ENCODE measurements around the gene CUBN.

CUBN gene

GRCh38 chr10:17085011-17085725 is 44.4 kb downstream of the CUBN start:
- H3K4me1 ChIP-seq = peaks cover 18% of the 10 kb centered on the region
- no peaks in the 10 kb centered on the region for H3K9me3 ChIP-seq
- H3K36me3 ChIP-seq (replicated peaks) = no peaks in the 10 kb centered on the region
- in situ Hi-C loops (cut with MboI; ENCODE audit: low sequenced_read_pairs) = no loop called here
- no peak for DNase-seq (ENCODE audit: low spot score in 2 of 2)
- no peak overlapping the region for H3K4me3 ChIP-seq
- no peaks in the 10 kb centered on the region for H3K27me3 ChIP-seq (ENCODE audit: low read depth)

GRCh38 chr10:17084258-17084657 is 45.4 kb downstream of the CUBN start:
- no peaks in the 10 kb centered on the region for H3K36me3 ChIP-seq (replicated peaks)
- H3K4me1 ChIP-seq = peaks cover 13% of the 10 kb centered on the region
- in situ Hi-C loops (cut with MboI; ENCODE audit: low sequenced_read_pairs) = no loop called here
- no peaks in the 10 kb centered on the region for H3K27me3 ChIP-seq (ENCODE audit: low read depth)
- no peaks in the 10 kb centered on the region for H3K9me3 ChIP-seq
- DNase-seq (ENCODE audit: low spot score in 2 of 2) = no peak
- H3K4me3 ChIP-seq = no peak overlapping the region

- in situ Hi-C loops (cut with MboI; ENCODE audit: low sequenced_read_pairs) = no loop called here
These were observed 48.2 kb downstream of the CUBN start for GRCh38 chr10:17081431-17081830.

GRCh38 chr10:17077890-17078289 is 51.7 kb downstream of the CUBN start:
- in situ Hi-C loops (cut with MboI; ENCODE audit: low sequenced_read_pairs) = no loop called here
- no peak for DNase-seq (ENCODE audit: low spot score in 2 of 2)

More at GRCh38 chr10:17081431-17081830, 48.2 kb downstream of the CUBN start:
- Histone ChIP-seq H3K36me3 (replicated peaks) (no peaks in the 10 kb centered on the region), H3K27me3 (ENCODE audit: low read depth) (no peaks in the 10 kb centered on the region), H3K4me1 (peaks cover 3% of the 10 kb centered on the region; the same call in 1 of the 2 replicates), H3K9me3 (no peaks in the 10 kb centered on the region), H3K4me3 (no peak overlapping the region)
- DNase-seq (ENCODE audit: low spot score in 2 of 2) = no peak

GRCh38 chr10:17077346-17077781 is 52.2 kb downstream of the CUBN start:
- in situ Hi-C loops (cut with MboI; ENCODE audit: low sequenced_read_pairs) = no loop called here

More at GRCh38 chr10:17077890-17078289, 51.7 kb downstream of the CUBN start:
- Histone ChIP-seq H3K27me3 (ENCODE audit: low read depth) (no peaks in the 10 kb centered on the region), H3K9me3 (no peaks in the 10 kb centered on the region), H3K36me3 (replicated peaks) (no peaks in the 10 kb centered on the region), H3K4me1 (peaks cover 3% of the 10 kb centered on the region; the same call in 1 of the 2 replicates), H3K4me3 (no peak overlapping the region)

GRCh38 chr10:17076626-17077345 is 52.8 kb downstream of the CUBN start:
- in situ Hi-C loops (cut with MboI; ENCODE audit: low sequenced_read_pairs) = no loop called here
- Histone ChIP-seq H3K36me3 (replicated peaks) (no peaks in the 10 kb centered on the region), H3K27me3 (ENCODE audit: low read depth) (no peaks in the 10 kb centered on the region), H3K9me3 (no peaks in the 10 kb centered on the region), H3K4me1 (peaks cover 3% of the 10 kb centered on the region; the same call in 1 of the 2 replicates), H3K4me3 (no peak overlapping the region)
- no peak for DNase-seq (ENCODE audit: low spot score in 2 of 2)

More at GRCh38 chr10:17077346-17077781, 52.2 kb downstream of the CUBN start:
- Histone ChIP-seq H3K4me3 (no peak overlapping the region), H3K27me3 (ENCODE audit: low read depth) (no peaks in the 10 kb centered on the region), H3K9me3 (no peaks in the 10 kb centered on the region), H3K4me1 (peaks cover 3% of the 10 kb centered on the region; the same call in 1 of the 2 replicates), H3K36me3 (replicated peaks) (no peaks in the 10 kb centered on the region)
- DNase-seq (ENCODE audit: low spot score in 2 of 2) = no peak

GRCh38 chr10:17075533-17076359 is 53.9 kb downstream of the CUBN start:
- in situ Hi-C loops (cut with MboI; ENCODE audit: low sequenced_read_pairs) = no loop called here
- no peaks in the 10 kb centered on the region for H3K9me3 ChIP-seq
- H3K4me1 ChIP-seq = no peaks in the 10 kb centered on the region
- no peak for DNase-seq (ENCODE audit: low spot score in 2 of 2)
- H3K36me3 ChIP-seq (replicated peaks) = no peaks in the 10 kb centered on the region
- H3K27me3 ChIP-seq (ENCODE audit: low read depth) = no peaks in the 10 kb centered on the region
- no peak overlapping the region for H3K4me3 ChIP-seq

GRCh38 chr10:17074541-17074847 is 55.1 kb downstream of the CUBN start:
- Histone ChIP-seq H3K9me3 (no peaks in the 10 kb centered on the region), H3K4me1 (no peaks in the 10 kb centered on the region), H3K36me3 (replicated peaks) (no peaks in the 10 kb centered on the region), H3K27me3 (ENCODE audit: low read depth) (no peaks in the 10 kb centered on the region), H3K4me3 (no peak overlapping the region)
- no peak for DNase-seq (ENCODE audit: low spot score in 2 of 2)
- in situ Hi-C loops (cut with MboI; ENCODE audit: low sequenced_read_pairs) = no loop called here

- no peaks in the 10 kb centered on the region for H3K4me1 ChIP-seq
- H3K4me3 ChIP-seq = no peak overlapping the region
- H3K36me3 ChIP-seq (replicated peaks) = no peaks in the 10 kb centered on the region
- DNase-seq (ENCODE audit: low spot score in 2 of 2) = no peak
- no peaks in the 10 kb centered on the region for H3K27me3 ChIP-seq (ENCODE audit: low read depth)
- H3K9me3 ChIP-seq = no peaks in the 10 kb centered on the region
- in situ Hi-C loops (cut with MboI; ENCODE audit: low sequenced_read_pairs) = no loop called here
These were observed 55.7 kb downstream of the CUBN start for GRCh38 chr10:17073725-17074540.

GRCh38 chr10:17068953-17069352 is 60.7 kb downstream of the CUBN start:
- no peak for DNase-seq (ENCODE audit: low spot score in 2 of 2)
- H3K36me3 ChIP-seq (replicated peaks) = no peaks in the 10 kb centered on the region
- no peaks in the 10 kb centered on the region for H3K27me3 ChIP-seq (ENCODE audit: low read depth)

GRCh38 chr10:17067376-17068264 is 62.0 kb downstream of the CUBN start:
- H3K4me1 ChIP-seq = no peaks in the 10 kb centered on the region
- in situ Hi-C loops (cut with MboI; ENCODE audit: low sequenced_read_pairs) = no loop called here
- H3K9me3 ChIP-seq = no peaks in the 10 kb centered on the region
- no peak overlapping the region for H3K4me3 ChIP-seq
- no peaks in the 10 kb centered on the region for H3K36me3 ChIP-seq (replicated peaks)
- no peaks in the 10 kb centered on the region for H3K27me3 ChIP-seq (ENCODE audit: low read depth)
- no peak for DNase-seq (ENCODE audit: low spot score in 2 of 2)

More at GRCh38 chr10:17068953-17069352, 60.7 kb downstream of the CUBN start:
- H3K4me3 ChIP-seq = no peak overlapping the region
- no peaks in the 10 kb centered on the region for H3K9me3 ChIP-seq
- H3K4me1 ChIP-seq = no peaks in the 10 kb centered on the region
- in situ Hi-C loops (cut with MboI; ENCODE audit: low sequenced_read_pairs) = no loop called here

GRCh38 chr10:17066807-17067206 is 62.8 kb downstream of the CUBN start:
- Histone ChIP-seq H3K9me3 (no peaks in the 10 kb centered on the region), H3K36me3 (replicated peaks) (no peaks in the 10 kb centered on the region), H3K27me3 (ENCODE audit: low read depth) (no peaks in the 10 kb centered on the region), H3K4me1 (no peaks in the 10 kb centered on the region), H3K4me3 (no peak overlapping the region)
- no peak for DNase-seq (ENCODE audit: low spot score in 2 of 2)
- in situ Hi-C loops (cut with MboI; ENCODE audit: low sequenced_read_pairs) = no loop called here
